GM21381 (cell line): ENCODE results near the gene CREBBP.
"Not testable (repeated sequence)": the region's sequence is repeated elsewhere in the genome, so short reads cannot be mapped to it uniquely, and the experiment has no call there.

Source experiments
- ATAC-seq: cut with Tn5 transposase; IDR thresholded peaks from one replicate; pipeline ENCODE4 v1.9.1; 2021; ENCODE audit warnings: mild to moderate bottlenecking, moderate library complexity; ENCODE audit not compliant: unreplicated experiment

The CREBBP gene

GRCh38 chr16:3880623-3881498, at the start of gene CREBBP:
TSS of gene CREBBP (minus strand) at chr16:3880713. CDS start at chr16:3879916, 797 bp downstream.
- ATAC-seq, result peak; percentile 79

GRCh38 chr16:3927147-3927546, 46.6 kb upstream of the CREBBP start:
- ATAC-seq, result not testable (repeated sequence)

GRCh38 chr16:3924763-3925162, 44.2 kb upstream of the CREBBP start:
- no peak for ATAC-seq

- no peak for ATAC-seq
Measured at GRCh38 chr16:3922241-3922640, 41.7 kb upstream of the CREBBP start.

GRCh38 chr16:3920206-3920605, 39.7 kb upstream of the CREBBP start:
- ATAC-seq, result no peak

GRCh38 chr16:3919413-3919812, 38.9 kb upstream of the CREBBP start:
- ATAC-seq, result no peak

- no peak for ATAC-seq
Measured at GRCh38 chr16:3915426-3916260, 35.1 kb upstream of the CREBBP start.

GRCh38 chr16:3912897-3913296, 32.4 kb upstream of the CREBBP start:
- ATAC-seq, result no peak

- no peak for ATAC-seq
Measured at GRCh38 chr16:3912373-3912772, 31.9 kb upstream of the CREBBP start.

- not testable (repeated sequence) for ATAC-seq
Measured at GRCh38 chr16:3911741-3912140, 31.2 kb upstream of the CREBBP start.

- ATAC-seq, result no peak
Measured at GRCh38 chr16:3909791-3910583, 29.5 kb upstream of the CREBBP start.

GRCh38 chr16:3908951-3909437, 28.5 kb upstream of the CREBBP start:
- no peak for ATAC-seq

GRCh38 chr16:3907586-3907985, 27.1 kb upstream of the CREBBP start:
- no peak for ATAC-seq

GRCh38 chr16:3906363-3906762, 25.9 kb upstream of the CREBBP start:
- ATAC-seq, result no peak

GRCh38 chr16:3904875-3905274, 24.4 kb upstream of the CREBBP start:
- ATAC-seq, result no peak

- no peak for ATAC-seq
Measured at GRCh38 chr16:3890091-3890490, 9.6 kb upstream of the CREBBP start.

GRCh38 chr16:3889059-3889458, 8.5 kb upstream of the CREBBP start:
- ATAC-seq, result no peak

- ATAC-seq, result not testable (repeated sequence)
Measured at GRCh38 chr16:3885999-3886398, 5.5 kb upstream of the CREBBP start.

- ATAC-seq, result no peak
Measured at GRCh38 chr16:3884398-3884797, 3.9 kb upstream of the CREBBP start.

GRCh38 chr16:3882531-3882930, 2.0 kb upstream of the CREBBP start:
- ATAC-seq, result no peak

GRCh38 chr16:3881499-3881990, 1.0 kb upstream of the CREBBP start:
- no peak for ATAC-seq
